ENCODE results near the gene GHR.
"Not testable (repeated sequence)": the region's sequence is repeated elsewhere in the genome, so short reads cannot be mapped to it uniquely, and the experiment has no call there.

Gene GHR

DNA sequence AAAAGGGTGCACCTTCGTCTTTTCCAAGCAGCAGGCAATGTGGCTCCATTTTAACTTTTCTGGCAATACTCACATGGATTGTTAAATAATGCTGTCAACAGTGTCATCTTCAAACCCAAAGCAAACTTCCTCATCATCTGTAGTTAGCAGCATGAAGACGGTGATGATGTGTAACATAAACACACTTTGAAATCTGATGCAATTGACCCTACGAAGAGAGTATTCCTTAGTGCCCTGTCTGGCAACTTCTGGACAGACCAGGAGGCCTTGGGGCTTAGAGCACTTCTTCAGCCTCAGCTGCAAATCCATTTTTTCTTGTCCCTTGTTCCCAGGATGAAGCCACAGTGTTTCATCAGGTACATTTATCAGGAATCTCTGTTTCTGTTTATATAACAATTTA is 149.1 kb downstream of the GHR start:
- no peak for DNase-seq

GRCh38 chr5:42573386-42573785 is 150.1 kb downstream of the GHR start:
- no peak for DNase-seq

GRCh38 chr5:42575914-42576313 is 152.7 kb downstream of the GHR start:
- not testable (repeated sequence) for DNase-seq

DNA sequence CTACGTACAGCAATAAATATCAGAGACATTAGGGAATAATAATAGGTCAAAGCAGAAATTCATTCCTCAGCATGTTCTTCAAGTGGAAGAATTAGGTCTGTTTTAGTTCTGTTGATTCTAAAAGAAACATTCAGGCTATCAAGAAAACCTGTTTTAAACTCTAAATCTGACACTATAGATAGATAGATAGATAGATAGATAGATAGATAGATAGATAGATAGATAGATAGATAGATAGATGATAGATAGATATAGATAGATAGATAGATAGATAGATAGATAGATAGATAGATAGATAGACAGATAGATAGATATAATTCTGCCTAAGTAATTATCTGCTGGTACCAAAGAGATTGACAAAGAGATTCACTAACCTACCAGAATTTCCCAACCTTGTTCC is 155.7 kb downstream of the GHR start:
- DNase-seq, result not testable (repeated sequence)

DNA sequence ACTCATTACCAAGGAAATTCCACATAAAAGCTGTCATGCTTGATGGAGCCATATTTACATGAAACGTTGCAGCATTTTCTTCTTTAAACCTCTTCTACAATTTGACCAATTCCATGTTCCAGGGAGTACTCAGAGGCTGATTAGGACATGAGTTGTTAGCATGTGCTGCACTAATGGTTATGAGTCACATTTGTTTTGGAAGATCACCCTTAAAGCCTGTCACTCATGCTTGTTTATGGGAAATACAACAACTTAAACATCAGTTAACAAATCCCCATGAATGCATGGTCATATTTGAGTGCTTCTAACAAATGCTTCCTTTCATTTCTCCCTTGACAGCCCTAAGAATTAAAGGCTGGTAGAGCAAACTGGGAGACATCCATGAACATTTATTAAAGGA is 156.1 kb downstream of the GHR start:
- DNase-seq, result no peak

- no peak for DNase-seq
Observed at GRCh38 chr5:42581845-42582244, 158.6 kb downstream of the GHR start.

- no peak for DNase-seq
Observed at GRCh38 chr5:42582723-42583122, 159.5 kb downstream of the GHR start.

- DNase-seq, result peak; percentile 20 to 21
Observed at GRCh38 chr5:42583322-42583721, 160.1 kb downstream of the GHR start.

DNA sequence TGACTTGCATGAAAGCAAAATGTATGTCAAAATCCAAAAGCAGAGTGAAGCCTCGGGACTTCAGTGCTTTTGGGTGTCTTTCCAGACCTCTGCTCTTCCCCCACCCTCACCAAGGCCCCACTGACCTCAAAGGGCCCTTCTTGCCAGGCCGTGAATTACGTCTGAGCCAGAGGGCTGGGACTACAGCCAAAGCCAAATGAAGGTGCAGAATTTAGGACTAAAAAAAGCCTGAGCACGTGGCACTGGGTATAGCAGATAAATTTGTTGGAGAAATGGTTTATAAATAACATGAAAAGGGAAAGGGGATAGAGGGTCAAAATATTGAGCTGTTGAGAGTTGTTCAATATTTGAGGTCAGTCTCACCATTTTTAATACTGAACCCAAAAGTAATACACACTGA is 163.4 kb downstream of the GHR start:
- no peak for DNase-seq

- DNase-seq, result no peak
Observed at GRCh38 chr5:42587096-42587723, 164.0 kb downstream of the GHR start.

GRCh38 chr5:42590566-42590965 is 167.3 kb downstream of the GHR start:
- DNase-seq, result no peak

DNA sequence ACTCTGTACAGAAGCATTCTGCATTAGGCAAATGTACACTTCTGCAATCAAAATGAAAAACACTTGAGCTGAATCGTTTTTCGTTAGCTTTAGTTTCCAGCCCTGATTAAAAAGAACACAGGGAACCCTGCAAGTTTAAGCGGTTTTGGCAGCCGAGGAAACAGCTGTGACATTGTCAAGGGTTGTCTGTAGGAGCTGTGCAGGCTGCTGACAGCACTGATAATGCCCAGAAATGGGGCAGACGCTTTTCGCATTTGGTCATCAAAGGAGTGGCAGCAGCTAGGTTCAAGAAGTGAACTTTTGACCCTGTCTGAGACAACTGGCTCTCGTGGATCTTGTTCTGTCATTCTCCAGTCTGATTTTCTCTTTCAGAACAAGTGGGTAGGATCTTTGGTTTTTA is 167.8 kb downstream of the GHR start:
- DNase-seq, result no peak

DNA sequence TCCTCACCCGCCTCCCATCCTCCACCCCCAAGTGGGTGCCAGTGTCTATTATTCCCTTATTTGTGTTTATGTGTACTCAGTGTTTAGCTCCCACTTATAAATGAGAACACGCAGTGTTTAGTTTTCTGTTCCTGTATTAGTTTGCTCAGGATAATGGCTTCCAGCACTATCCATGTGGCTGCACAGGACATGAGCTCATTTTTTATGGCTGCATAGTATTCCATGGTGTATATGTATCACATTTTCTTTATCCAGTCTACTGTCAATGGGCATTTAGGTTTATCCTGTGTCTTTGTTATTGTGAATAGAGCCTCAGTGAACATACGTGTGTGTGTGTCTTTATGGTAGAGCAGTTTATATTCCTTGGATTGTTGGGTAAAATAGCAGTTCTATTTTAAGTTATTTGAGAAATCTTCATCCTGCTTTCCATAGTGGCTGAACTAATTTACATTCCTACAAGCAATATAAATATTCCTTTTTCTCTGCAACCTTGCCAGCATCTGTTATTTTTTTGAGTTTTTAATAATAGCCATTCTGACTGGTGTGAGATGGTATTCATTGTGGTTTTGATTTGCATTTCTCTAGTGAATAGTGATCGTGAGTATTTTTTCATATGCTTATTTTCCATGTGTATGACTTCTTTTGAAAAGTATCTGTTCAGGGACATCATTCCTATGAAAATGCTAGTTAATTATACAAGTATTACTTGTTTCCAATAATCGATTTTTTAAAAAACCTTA is 169.3 kb downstream of the GHR start:
- no peak for DNase-seq

- DNase-seq, result no peak
Observed at GRCh38 chr5:42593591-42593990, 170.4 kb downstream of the GHR start.

DNA sequence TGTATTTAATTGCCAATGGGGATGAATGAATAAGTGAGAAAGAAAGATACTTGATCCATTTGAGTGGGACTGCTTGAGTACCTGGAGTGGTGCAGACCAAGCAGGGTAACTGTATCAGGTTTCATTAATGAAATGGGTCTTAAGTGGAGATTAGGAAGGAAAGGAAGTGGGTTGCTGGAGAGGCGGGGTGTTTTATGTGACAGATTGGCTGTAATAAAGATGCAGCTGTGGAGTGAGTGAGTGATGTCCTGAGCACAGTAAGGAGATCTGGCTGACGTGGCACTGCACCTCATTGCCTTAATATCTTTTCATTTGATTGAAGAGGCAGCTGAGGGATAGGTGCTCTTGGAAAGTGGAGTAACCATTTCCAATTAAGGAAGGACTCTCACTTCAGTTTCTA is 172.4 kb downstream of the GHR start:
- DNase-seq, result no peak

GRCh38 chr5:42596817-42597216 is 173.6 kb downstream of the GHR start:
- no peak for DNase-seq

DNA sequence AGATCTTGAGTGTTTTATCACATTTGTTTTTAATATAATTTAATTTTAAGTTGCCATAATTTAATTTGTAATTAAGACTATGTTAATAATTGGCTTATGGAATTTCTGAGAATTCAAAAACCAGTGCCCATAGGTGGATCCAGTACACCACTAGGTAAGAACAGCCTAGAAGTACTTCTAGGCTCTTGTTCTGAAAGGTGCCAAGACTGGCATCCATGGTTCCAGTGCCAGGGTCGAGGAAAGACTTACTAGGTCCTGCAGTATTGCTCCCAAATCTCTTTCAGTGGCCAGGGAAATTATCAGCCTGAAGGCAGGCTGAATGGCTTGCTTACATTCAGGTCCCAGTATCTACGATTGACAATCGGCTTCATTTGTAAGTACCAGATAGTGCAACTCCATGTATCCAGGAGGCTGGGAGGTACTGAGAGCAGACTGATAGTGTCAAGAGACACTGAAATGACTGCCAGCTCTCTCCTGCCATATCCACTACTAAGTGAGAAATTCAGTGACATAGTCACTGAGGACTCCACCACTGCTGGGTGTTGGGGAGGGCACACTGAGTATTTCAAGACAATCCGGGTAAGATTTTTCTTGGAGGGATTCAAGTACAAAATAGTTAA is 174.2 kb downstream of the GHR start:
- DNase-seq, result no peak

GRCh38 chr5:42598311-42598710 is 175.1 kb downstream of the GHR start:
- no peak for DNase-seq

GRCh38 chr5:42599106-42599505 is 175.9 kb downstream of the GHR start:
- DNase-seq, result no peak

- DNase-seq, result no peak
Observed at GRCh38 chr5:42600441-42600840, 177.2 kb downstream of the GHR start.

GRCh38 chr5:42604171-42604711 is 181.0 kb downstream of the GHR start:
- DNase-seq, result no peak

DNA sequence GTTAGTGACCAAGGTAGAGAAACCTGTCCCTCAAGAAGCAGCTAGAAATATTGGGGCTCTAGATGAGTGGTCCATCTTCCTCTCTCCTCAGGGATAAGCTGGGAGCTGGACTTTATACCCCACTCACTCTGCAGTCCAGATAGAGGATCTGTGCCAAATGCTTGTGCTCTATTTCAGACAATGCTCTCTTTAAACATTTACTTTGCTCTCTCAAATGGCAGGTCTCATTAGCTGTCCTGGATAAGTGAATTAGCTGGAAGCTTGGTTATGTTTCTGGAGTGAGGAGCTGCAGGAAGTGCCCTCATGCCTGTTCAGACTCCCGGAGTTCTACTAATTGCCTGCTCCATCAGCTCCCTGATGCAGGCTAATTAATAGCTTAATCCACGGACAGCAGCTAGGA is 182.3 kb downstream of the GHR start:
- no peak for DNase-seq

- no peak for DNase-seq
Observed at GRCh38 chr5:42606464-42606869, 183.2 kb downstream of the GHR start.

DNA sequence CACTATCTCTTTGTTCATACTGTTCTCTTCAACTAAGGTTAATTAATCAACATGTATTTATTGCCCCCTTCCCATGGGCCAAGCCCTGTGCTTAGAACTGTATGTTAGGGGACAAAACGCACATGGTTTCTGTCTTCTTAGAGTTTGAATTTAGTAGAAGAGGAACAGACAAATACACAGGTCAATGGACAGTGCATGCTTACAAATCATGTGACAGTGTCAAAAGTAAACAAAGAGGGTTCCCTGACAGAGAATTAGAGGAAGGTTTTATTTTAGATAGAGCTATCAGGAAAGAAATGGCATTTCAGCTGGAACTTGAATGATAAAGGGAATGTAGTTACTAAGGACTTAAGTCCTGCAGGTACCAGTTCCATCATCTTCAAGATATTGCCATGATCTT is 188.2 kb downstream of the GHR start:
- DNase-seq, result no peak
